Gastroesophageal sphincter (tissue), 3 donors: ENCODE results near the gene TRPV6.

Experiments used
- EP300 ChIP-seq: sonication (generic); formaldehyde crosslinking; IDR thresholded peaks from one replicate; pipeline ENCODE4 v1.6.1; 2017; ENCODE audit warnings: antibody characterized with exemption, mild to moderate bottlenecking
- POLR2A ChIP-seq, 2 donors: fragments of 450-650 bp; IDR thresholded peaks; one replicate each; pipeline ENCODE4 v1.6.1; 2017; ENCODE audit warnings: antibody characterized with exemption in 2 of 2, mild to moderate bottlenecking in 2 of 2, moderate library complexity in 1 of 2
- TF ChIP-seq, protein P1 (sequence below), 4 experiments: fragments of 200-600 bp in 2 of 4; fragments of 450-650 bp in 2 of 4; sonication (generic) in 1 of 4; IDR thresholded peaks; one replicate each; pipeline ENCODE4 v1.5.1; 2017 to 2019; ENCODE audit warnings: antibody characterized with exemption in 4 of 4, mild to moderate bottlenecking in 2 of 4, moderate library complexity in 2 of 4

DNA sequence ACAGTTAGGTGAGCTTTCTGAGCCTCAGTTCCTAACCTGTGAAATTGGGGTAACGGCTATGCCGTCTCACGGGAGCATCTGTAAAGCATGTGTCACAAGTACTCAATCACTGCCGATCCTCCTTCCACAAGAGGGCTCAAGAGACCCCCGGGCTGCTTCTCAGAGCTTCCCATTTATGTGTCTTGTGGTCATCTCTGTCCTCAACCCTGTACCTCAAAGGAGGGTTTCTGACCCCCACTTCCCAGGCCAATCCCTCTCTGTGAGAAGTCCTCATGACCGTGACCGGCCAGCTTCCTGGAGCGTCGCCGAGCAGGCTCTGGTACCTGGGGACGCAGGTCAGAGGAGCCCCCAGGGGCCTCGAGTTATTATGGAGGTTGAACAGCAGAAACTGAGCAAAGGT, 48.5 kb upstream of the TRPV6 start:
- TF ChIP-seq, protein P1, sequence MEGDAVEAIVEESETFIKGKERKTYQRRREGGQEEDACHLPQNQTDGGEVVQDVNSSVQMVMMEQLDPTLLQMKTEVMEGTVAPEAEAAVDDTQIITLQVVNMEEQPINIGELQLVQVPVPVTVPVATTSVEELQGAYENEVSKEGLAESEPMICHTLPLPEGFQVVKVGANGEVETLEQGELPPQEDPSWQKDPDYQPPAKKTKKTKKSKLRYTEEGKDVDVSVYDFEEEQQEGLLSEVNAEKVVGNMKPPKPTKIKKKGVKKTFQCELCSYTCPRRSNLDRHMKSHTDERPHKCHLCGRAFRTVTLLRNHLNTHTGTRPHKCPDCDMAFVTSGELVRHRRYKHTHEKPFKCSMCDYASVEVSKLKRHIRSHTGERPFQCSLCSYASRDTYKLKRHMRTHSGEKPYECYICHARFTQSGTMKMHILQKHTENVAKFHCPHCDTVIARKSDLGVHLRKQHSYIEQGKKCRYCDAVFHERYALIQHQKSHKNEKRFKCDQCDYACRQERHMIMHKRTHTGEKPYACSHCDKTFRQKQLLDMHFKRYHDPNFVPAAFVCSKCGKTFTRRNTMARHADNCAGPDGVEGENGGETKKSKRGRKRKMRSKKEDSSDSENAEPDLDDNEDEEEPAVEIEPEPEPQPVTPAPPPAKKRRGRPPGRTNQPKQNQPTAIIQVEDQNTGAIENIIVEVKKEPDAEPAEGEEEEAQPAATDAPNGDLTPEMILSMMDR (IDR thresholded peaks at IDR 0.05), result no peak
- no peak for TF ChIP-seq POLR2A (IDR thresholded peaks at IDR 0.05)
- TF ChIP-seq EP300, result no peak
